GM23248 (cell line): ENCODE measurements around the gene SV2C. TPM values are rescaled to one million over a fixed set of nuclear protein-coding genes. Genes with fewer than 3 reads are reported as not detected.
"Not testable (repeated sequence)": the region's sequence is repeated elsewhere in the genome, so short reads cannot be mapped to it uniquely, and the experiment has no call there.

Experiments used
- DNase-seq: peaks from one replicate; pipeline ENCODE4 v3.0.0-alpha.2; 2015
- H2AFZ ChIP-seq: fragments of 200-600 bp; sonication (generic); 2 replicates; pipeline ENCODE4 v1.6.1; 2016; ENCODE audit warnings: antibody characterized with exemption
- H3F3A ChIP-seq: fragments of 200-600 bp; sonication (generic); 2 replicates; pipeline ENCODE4 v1.6.1; 2016; ENCODE audit warnings: mild to moderate bottlenecking, antibody characterized with exemption, mixed run types; ENCODE audit not compliant: insufficient read depth
- H3K27ac ChIP-seq: fragments of 200-600 bp; sonication (generic); 2 replicates; pipeline ENCODE4 v1.5.1; 2016; ENCODE audit warnings: mild to moderate bottlenecking
- H3K27me3 ChIP-seq: fragments of 200-600 bp; sonication (generic); replicated peaks from 2 replicates; pipeline ENCODE4 v1.6.1; 2016; ENCODE audit warnings: mild to moderate bottlenecking; ENCODE audit not compliant: insufficient read depth
- H3K36me3 ChIP-seq: fragments of 200-600 bp; sonication (generic); 2 replicates; pipeline ENCODE4 v1.6.1; 2016; ENCODE audit warnings: low read depth, mild to moderate bottlenecking
- H3K4me1 ChIP-seq: fragments of 200-600 bp; sonication (generic); 2 replicates; pipeline ENCODE4 v1.6.1; 2016; ENCODE audit warnings: mild to moderate bottlenecking; ENCODE audit not compliant: insufficient read depth
- H3K4me2 ChIP-seq: fragments of 200-600 bp; sonication (generic); one replicate; pipeline ENCODE4 v1.6.1; 2016; ENCODE audit warnings: mild to moderate bottlenecking; ENCODE audit not compliant: unreplicated experiment
- H3K4me3 ChIP-seq: fragments of 200-600 bp; sonication (generic); 2 replicates; pipeline ENCODE4 v1.5.1; 2016; ENCODE audit warnings: mild to moderate bottlenecking
- H3K79me2 ChIP-seq: fragments of 200-600 bp; sonication (generic); 2 replicates; pipeline ENCODE4 v1.6.1; 2016; ENCODE audit warnings: mild to moderate bottlenecking; ENCODE audit not compliant: insufficient read depth
- H3K9ac ChIP-seq: fragments of 200-600 bp; sonication (generic); 2 replicates; pipeline ENCODE4 v1.6.1; 2016; ENCODE audit warnings: mild to moderate bottlenecking
- H3K9me2 ChIP-seq: fragments of 200-600 bp; sonication (generic); 2 replicates; pipeline ENCODE4 v1.6.1; 2016; ENCODE audit warnings: mixed run types, mild to moderate bottlenecking, moderate library complexity; ENCODE audit not compliant: insufficient read depth
- H3K9me3 ChIP-seq: fragments of 200-600 bp; sonication (generic); one replicate; pipeline ENCODE4 v1.6.1; 2017; ENCODE audit warnings: low read depth
- H4K20me1 ChIP-seq: fragments of 200-600 bp; sonication (generic); 2 replicates; pipeline ENCODE4 v1.6.0; 2016; ENCODE audit not compliant: insufficient read depth
- EZH2 ChIP-seq: fragments of 200-600 bp; sonication (generic); IDR thresholded peaks from 2 replicates; pipeline ENCODE4 v1.6.1; 2018; ENCODE audit warnings: antibody characterized with exemption, mild to moderate bottlenecking; ENCODE audit not compliant: insufficient read depth, poor library complexity, severe bottlenecking
- EZH2phosphoT487 ChIP-seq: fragments of 200-600 bp; sonication (generic); IDR thresholded peaks from 2 replicates; pipeline ENCODE4 v1.6.1; 2018; ENCODE audit warnings: antibody characterized with exemption, moderate library complexity, mild to moderate bottlenecking, low read depth; ENCODE audit not compliant: insufficient read depth
- WGBS, 2 experiments: methylation state at CpG; one replicate each; pipeline ENCODE4 v1.1.6; 2015 to 2017; ENCODE audit warnings: low lambda C conversion rate in 2 of 2, low coverage in 1 of 2; ENCODE audit errors: missing lambda C conversion rate in 2 of 2; 5-methylcytosine and 5-hydroxymethylcytosine counted together
- in situ Hi-C: fragments of 300-500 bp; cut with MboI; formaldehyde crosslinking; loops from 2 replicates; pipeline ENCODE4 v1.15.0; 2020
- polyA plus RNA-seq: library from polyadenylated mRNA; unstranded; fragments of >200 nt; fragmentation: Nextera tagmentation; extraction: Ambion mirVana; gene quantifications from 2 replicates; pipeline ENCODE4 v1.2.1, GENCODE V29; 2016
- total RNA-seq: library from RNA; depleted of rRNA; stranded (reverse); fragments of >200 nt; shearing (Covaris generic); gene quantifications from 2 replicates; pipeline ENCODE4 v1.2.3, GENCODE V29; 2014

SV2C gene
- total and polyA plus RNA-seq, 2 experiments from 2014 or later = not detected

GRCh38 chr5:76332102-76332501 is 248.9 kb downstream of the SV2C start:
- Histone ChIP-seq H4K20me1 (no peaks in the 10 kb centered on the region), H3K9ac (no peak overlapping the region), H3K36me3 (no peaks in the 10 kb centered on the region), H3K4me1 (no peaks in the 10 kb centered on the region), H2AFZ (no peak overlapping the region), H3K4me2 (no peak overlapping the region), H3K79me2 (no peaks in the 10 kb centered on the region), H3K27ac (no peak overlapping the region), H3K27me3 (no peaks in the 10 kb centered on the region), H3K9me3 (no peaks in the 10 kb centered on the region), H3F3A (no peaks in the 10 kb centered on the region), H3K4me3 (no peak overlapping the region), H3K9me2 (no peaks in the 10 kb centered on the region)
- DNase-seq = no peak
- WGBS, 2 experiments = 72 to 79% methylated on average over 4 of the region's 4 CpGs
- in situ Hi-C loops = no loop called here
- TF ChIP-seq EZH2 (no peak), EZH2phosphoT487 (no peak)

GRCh38 chr5:76332611-76333205 is 249.5 kb downstream of the SV2C start:
- no peak for TF ChIP-seq EZH2
- TF ChIP-seq EZH2phosphoT487 = no peak
- Histone ChIP-seq H3K36me3 (no peaks in the 10 kb centered on the region), H3K4me1 (no peaks in the 10 kb centered on the region), H2AFZ (no peak overlapping the region), H3K9me2 (no peaks in the 10 kb centered on the region), H3K4me2 (no peak overlapping the region), H3K9me3 (no peaks in the 10 kb centered on the region), H3K27ac (no peak overlapping the region), H4K20me1 (no peaks in the 10 kb centered on the region), H3K79me2 (no peaks in the 10 kb centered on the region), H3K9ac (no peak overlapping the region), H3K4me3 (no peak overlapping the region), H3F3A (no peaks in the 10 kb centered on the region), H3K27me3 (no peaks in the 10 kb centered on the region)
- WGBS, 2 experiments = 57 to 59% methylated on average over 2 of the region's 2 CpGs
- in situ Hi-C loops = no loop called here
- no peak for DNase-seq

- Histone ChIP-seq H3K4me1 (no peaks in the 10 kb centered on the region), H3K4me2 (no peak overlapping the region), H2AFZ (no peak overlapping the region), H3K9ac (no peak overlapping the region), H3F3A (no peaks in the 10 kb centered on the region), H3K36me3 (no peaks in the 10 kb centered on the region), H3K4me3 (no peak overlapping the region), H3K9me2 (no peaks in the 10 kb centered on the region), H3K27me3 (no peaks in the 10 kb centered on the region), H3K9me3 (no peaks in the 10 kb centered on the region), H4K20me1 (no peaks in the 10 kb centered on the region), H3K79me2 (no peaks in the 10 kb centered on the region), H3K27ac (no peak overlapping the region)
- in situ Hi-C loops = no loop called here
- WGBS, 2 experiments = 21 to 25% methylated on average over 4 of the region's 4 CpGs
- TF ChIP-seq EZH2 (no peak), EZH2phosphoT487 (no peak)
- DNase-seq = no peak
Observed at GRCh38 chr5:76333571-76333970, 250.4 kb downstream of the SV2C start.

- no peak overlapping the region for H3K27ac ChIP-seq
- DNase-seq = no peak
- H2AFZ ChIP-seq = no peak overlapping the region
- H3F3A ChIP-seq = no peaks in the 10 kb centered on the region
- H3K27me3 ChIP-seq = no peaks in the 10 kb centered on the region
- H3K9ac ChIP-seq = no peak overlapping the region
- no peaks in the 10 kb centered on the region for H3K79me2 ChIP-seq
- no peaks in the 10 kb centered on the region for H3K4me1 ChIP-seq
- H4K20me1 ChIP-seq = no peaks in the 10 kb centered on the region
- no peaks in the 10 kb centered on the region for H3K9me3 ChIP-seq
- in situ Hi-C loops = no loop called here
- no peaks in the 10 kb centered on the region for H3K9me2 ChIP-seq
- no peaks in the 10 kb centered on the region for H3K36me3 ChIP-seq
- 41 to 49% methylated on average over 3 of the region's 3 CpGs for WGBS, 2 experiments
- no peak overlapping the region for H3K4me2 ChIP-seq
- TF ChIP-seq EZH2phosphoT487 = no peak
- TF ChIP-seq EZH2 = no peak
- H3K4me3 ChIP-seq = no peak overlapping the region
Observed at GRCh38 chr5:76334574-76334973, 251.4 kb downstream of the SV2C start.

GRCh38 chr5:76335451-76335850 is 252.3 kb downstream of the SV2C start:
- in situ Hi-C loops, H4K20me1 ChIP-seq, H3K4me2 ChIP-seq, H3K9me3 ChIP-seq, H2AFZ ChIP-seq, H3K4me3 ChIP-seq, H3K9me2 ChIP-seq, DNase-seq, H3K27ac ChIP-seq, H3K4me1 ChIP-seq, H3K79me2 ChIP-seq, H3K27me3 ChIP-seq, H3K36me3 ChIP-seq, H3F3A ChIP-seq, H3K9ac ChIP-seq: not testable (repeated sequence)
- WGBS, 2 experiments = 55 to 56% methylated on average over 3 of the region's 5 CpGs

GRCh38 chr5:76336253-76336809 is 253.1 kb downstream of the SV2C start:
- H3K79me2 ChIP-seq, H2AFZ ChIP-seq, H3K9ac ChIP-seq, H4K20me1 ChIP-seq, H3F3A ChIP-seq, H3K9me3 ChIP-seq, H3K27me3 ChIP-seq, H3K27ac ChIP-seq, H3K4me3 ChIP-seq, H3K36me3 ChIP-seq, H3K9me2 ChIP-seq, in situ Hi-C loops, H3K4me2 ChIP-seq, DNase-seq, H3K4me1 ChIP-seq: not testable (repeated sequence)
- WGBS, 2 experiments = 77 to 82% methylated on average over 18 to 32 of the region's 33 CpGs
